HepG2 (cell line): ENCODE results near the gene RNF133. TPM values are rescaled to one million over a fixed set of nuclear protein-coding genes. Genes with fewer than 3 reads are reported as not detected.

Experiments
- ATAC-seq: fragments of 200-7000 bp; cut with Tn5 transposase; 3 replicates; pipeline ENCODE4 v1.9.1; 2020; ENCODE audit warnings: mild to moderate bottlenecking, moderate library complexity
- BruUV-seq: library from RNA; stranded (reverse); fragments of 400-500 nt; replicated peaks from 2 replicates; lab custom pipeline; 2021; lab: Mats Ljungman, UMichigan
- CTCF ChIA-PET: fragments of 300-600 bp; formaldehyde crosslinking; extraction: SDS; loops from one replicate; lab custom pipeline; 2021; ENCODE audit warnings: low total read pairs, inconsistent platforms, low intra/inter-chr PET ratio; lab: Yijun Ruan, JAX
- POLR2A ChIA-PET: fragments of 350-600 bp; sonication (Branson Sonifier 250); formaldehyde crosslinking; loops from one replicate; lab custom pipeline; 2020; ENCODE audit warnings: antibody characterized with exemption, inconsistent platforms; lab: Yijun Ruan, JAX
- DNase-seq: peaks from one replicate; pipeline ENCODE4 v3.0.0-alpha.2; 2015; ENCODE audit warnings: low spot score
- FAIRE-seq: peaks from 3 replicates; lab custom pipeline; 2011; peaks lifted over from hg19 to GRCh38; lab: Jason Lieb, UNC
- H2AFZ ChIP-seq: one replicate; pipeline ENCODE4 v1.6.1; 2011; ENCODE audit warnings: low read length, inconsistent platforms
- H3K27ac ChIP-seq: fragments of 300-600 bp; 3 replicates; pipeline ENCODE4 v1.8.0; 2011; ENCODE audit warnings: mixed run types, mild to moderate bottlenecking, mixed read lengths, low read length, inconsistent platforms; ENCODE audit not compliant: insufficient read depth; ENCODE audit errors: extremely low read length
- H3K27me3 ChIP-seq, 2 experiments: fragments of 200-600 bp in 1 of 2; 2 replicates in 1 of 2; 3 replicates in 1 of 2; pipeline versions ENCODE4 v1.6.0 to v1.8.0; 2011; ENCODE audit warnings: low read length in 2 of 2, mild to moderate bottlenecking in 2 of 2, moderate library complexity in 2 of 2, inconsistent platforms in 1 of 2; ENCODE audit not compliant: insufficient read depth in 2 of 2, control insufficient read depth in 1 of 2
- H3K36me3 ChIP-seq, 2 experiments: fragments of 200-600 bp in 1 of 2; replicated peaks in 1 of 2; 2 replicates in 1 of 2; 3 replicates in 1 of 2; pipeline versions ENCODE4 v1.5.1 to v1.8.0; 2011; ENCODE audit warnings: low read length in 2 of 2, inconsistent platforms in 1 of 2; ENCODE audit not compliant: insufficient read depth in 2 of 2, control insufficient read depth in 1 of 2
- H3K4me1 ChIP-seq: 2 replicates; pipeline ENCODE4 v1.5.1; 2012; ENCODE audit warnings: low read length, inconsistent platforms; ENCODE audit not compliant: insufficient read depth
- H3K4me2 ChIP-seq: 2 replicates; pipeline ENCODE4 v1.6.0; 2011; ENCODE audit warnings: low read depth, low read length, inconsistent platforms
- H3K4me3 ChIP-seq, 3 experiments: fragments of 200-600 bp in 1 of 3; sonication (generic), shearing (Covaris generic) in 1 of 3; replicated peaks in 1 of 3; 2 replicates each; pipeline ENCODE4 v1.5.1; 2011 to 2016; ENCODE audit warnings: low read length in 3 of 3, inconsistent platforms in 2 of 3, low read depth in 2 of 3, mild to moderate bottlenecking in 2 of 3, control low read depth in 1 of 3, mixed read lengths in 1 of 3; ENCODE audit not compliant: insufficient read depth in 1 of 3
- H3K79me2 ChIP-seq: one replicate; pipeline ENCODE4 v1.6.1; 2011; ENCODE audit warnings: low read length, inconsistent platforms; ENCODE audit not compliant: insufficient read depth
- H3K9ac ChIP-seq: 2 replicates; pipeline ENCODE4 v1.6.0; 2011; ENCODE audit warnings: mild to moderate bottlenecking, low read depth, low read length, inconsistent platforms; ENCODE audit not compliant: insufficient read depth
- H3K9me3 ChIP-seq: 2 replicates; pipeline ENCODE4 v1.5.1; 2012; ENCODE audit warnings: mild to moderate bottlenecking, low read length
- H4K20me1 ChIP-seq: 2 replicates; pipeline ENCODE4 v1.6.0; 2011; ENCODE audit warnings: inconsistent platforms, mild to moderate bottlenecking, low read length, moderate library complexity; ENCODE audit not compliant: insufficient read depth
- CC2D1A ChIP-seq: sonication (generic); formaldehyde crosslinking; IDR thresholded peaks from 2 replicates; pipeline ENCODE4 v1.8.1; 2023; ENCODE audit warnings: mild to moderate bottlenecking, missing genetic modification reagents
- FOXO4 ChIP-seq: sonication (generic); formaldehyde crosslinking; conservative IDR thresholded peaks from 2 replicates; pipeline ENCODE4 v1.8.1; 2023; ENCODE audit warnings: missing genetic modification reagents
- SMAD1 ChIP-seq: sonication (generic); formaldehyde crosslinking; IDR thresholded peaks from 2 replicates; pipeline ENCODE4 v1.4.0; 2020; ENCODE audit warnings: missing genetic modification reagents, low read depth, mild to moderate bottlenecking, borderline replicate concordance
- SMC3 ChIP-seq: IDR thresholded peaks from 2 replicates; pipeline ENCODE4 v1.6.1; 2011; ENCODE audit warnings: low read length, improper control_type of control experiment
- SMYD3 ChIP-seq: sonication (generic); formaldehyde crosslinking; IDR thresholded peaks from 2 replicates; pipeline ENCODE4 v1.8.1; 2023; ENCODE audit warnings: mild to moderate bottlenecking, missing genetic modification reagents
- SNAPC2 ChIP-seq: sonication (generic); formaldehyde crosslinking; IDR thresholded peaks from 2 replicates; pipeline ENCODE4 v1.8.1; 2022; ENCODE audit warnings: mild to moderate bottlenecking, missing genetic modification reagents
- STAG1 ChIP-seq: sonication (generic); formaldehyde crosslinking; IDR thresholded peaks from 2 replicates; pipeline ENCODE4 v1.4.0; 2020; ENCODE audit warnings: missing genetic modification reagents
- ZNF101 ChIP-seq: sonication (generic); formaldehyde crosslinking; IDR thresholded peaks from 2 replicates; pipeline ENCODE4 v1.4.0; 2020; ENCODE audit warnings: mild to moderate bottlenecking, low read depth, missing genetic modification reagents, borderline replicate concordance
- ZNF234 ChIP-seq: sonication (generic); formaldehyde crosslinking; conservative IDR thresholded peaks from 2 replicates; pipeline ENCODE4 v1.5.1; 2020; ENCODE audit warnings: mild to moderate bottlenecking, missing genetic modification reagents
- ZNF530 ChIP-seq: sonication (generic); formaldehyde crosslinking; IDR thresholded peaks from 2 replicates; pipeline ENCODE4 v1.5.0; 2020; ENCODE audit warnings: low read depth, mild to moderate bottlenecking, missing genetic modification reagents
- ZNF674 ChIP-seq: sonication (generic); formaldehyde crosslinking; IDR thresholded peaks from 2 replicates; pipeline ENCODE4 v1.5.0; 2020; ENCODE audit warnings: low read depth, mild to moderate bottlenecking, missing genetic modification reagents
- ZNF737 ChIP-seq: sonication (generic); formaldehyde crosslinking; IDR thresholded peaks from 2 replicates; pipeline ENCODE4 v1.5.0; 2020; ENCODE audit warnings: missing genetic modification reagents, mild to moderate bottlenecking, borderline replicate concordance
- ZNF891 ChIP-seq: sonication (generic); formaldehyde crosslinking; IDR thresholded peaks from 2 replicates; pipeline ENCODE4 v1.5.0; 2020; ENCODE audit warnings: mild to moderate bottlenecking, missing genetic modification reagents
- ZUFSP ChIP-seq: sonication (generic); formaldehyde crosslinking; IDR thresholded peaks from 2 replicates; pipeline ENCODE4 v1.9.0; 2021; ENCODE audit warnings: missing genetic modification reagents, mild to moderate bottlenecking, borderline replicate concordance
- WGBS: methylation state at CpG from one replicate; pipeline ENCODE4 v1.1.6; 2017; ENCODE audit warnings: low lambda C conversion rate; 5-methylcytosine and 5-hydroxymethylcytosine counted together
- in situ Hi-C: cut with HindIII; loops from 2 replicates; pipeline ENCODE4 v1.10.0; 2017; ENCODE audit warnings: low pct_unique_long_range_greater_than_20kb; ENCODE audit not compliant: extremely low pct_ligation_motif_present
- intact Hi-C: fragments of 100-400 bp; cut with micrococcal nuclease; formaldehyde crosslinking; loops from one replicate; pipeline ENCODE4 v1.10.0; 2022; ENCODE audit not compliant: unreplicated experiment
- polyA plus RNA-seq, 8 experiments: library from polyadenylated mRNA; depleted of rRNA in 3 of 8; stranded (reverse) in 7 of 8; unstranded in 1 of 8; fragments of >200 nt; fragmentation: Illumina TruSeq in 4 of 8; extraction: Trizol in 4 of 8; gene quantifications; 2 replicates each; pipeline versions ENCODE4 v1.2.1 to v1.2.3, GENCODE V29; 2011 to 2016; ENCODE audit warnings: low read depth in 4 of 8, missing spikeins in 1 of 8, mixed read lengths in 1 of 8; ENCODE audit not compliant: insufficient read depth in 1 of 8
- total RNA-seq, 5 experiments: library from RNA; depleted of rRNA; stranded (reverse); fragments of >200 nt; fragmentation: Illumina TruSeq; extraction: Trizol; gene quantifications; 2 replicates each; pipeline ENCODE4 v1.2.3, GENCODE V29; 2016; ENCODE audit warnings: low read depth in 1 of 5
- TF ChIP-seq, protein P1 (sequence below): sonication (generic); formaldehyde crosslinking; IDR thresholded peaks from 2 replicates; pipeline ENCODE4 v1.4.0; 2020; ENCODE audit warnings: mild to moderate bottlenecking, missing genetic modification reagents
- TF ChIP-seq, protein P2 (sequence below): sonication (generic); formaldehyde crosslinking; IDR thresholded peaks from 2 replicates; pipeline ENCODE4 v1.4.0; 2020; ENCODE audit warnings: missing genetic modification reagents
- TF ChIP-seq, protein P3 (sequence below): sonication (generic); formaldehyde crosslinking; IDR thresholded peaks from 2 replicates; pipeline ENCODE4 v1.4.0; 2020; ENCODE audit warnings: missing genetic modification reagents, borderline replicate concordance

The RNF133 gene
- total and polyA plus RNA-seq, 2 of the 13 experiments (the other 11 are each of a cell fraction or from before 2014, with no cell fraction given): 0.13 to 1.00 TPM

- H3K4me2 ChIP-seq: no peak overlapping the region
- BruUV-seq: no TSS peak
- no peak for FAIRE-seq
- ATAC-seq: no peak
- H2AFZ ChIP-seq: no peak overlapping the region
- H3K27me3 ChIP-seq: no peaks in the 10 kb centered on the region
- ChIA-PET POLR2A (no interaction called here), CTCF (no interaction called here)
- in situ Hi-C loops: no loop called here
- intact Hi-C loops: no loop called here
- H3K27ac ChIP-seq: no peak overlapping the region
- H3K4me1 ChIP-seq: peaks cover 35% of the 10 kb centered on the region
- H3K9me3 ChIP-seq: no peaks in the 10 kb centered on the region
- DNase-seq: no peak
- H3K4me3 ChIP-seq: no peak overlapping the region
- H3K36me3 ChIP-seq: no peaks in the 10 kb centered on the region
- H3K79me2 ChIP-seq: no peaks in the 10 kb centered on the region
- WGBS: 98% methylated on average over 5 of the region's 7 CpGs
- no peak overlapping the region for H3K9ac ChIP-seq
- H4K20me1 ChIP-seq: no peaks in the 10 kb centered on the region
- TF ChIP-seq SMYD3 (CRISPR knock-in tag) (no peak), ZNF674 (CRISPR knock-in tag) (no peak), SNAPC2 (CRISPR knock-in tag) (no peak), ZNF891 (CRISPR knock-in tag) (no peak), STAG1 (CRISPR knock-in tag) (no peak), FOXO4 (CRISPR knock-in tag) (no peak), ZNF737 (CRISPR knock-in tag) (no peak), ZUFSP (CRISPR knock-in tag) (no peak), CC2D1A (no peak), SMAD1 (CRISPR knock-in tag) (no peak), ZNF234 (CRISPR knock-in tag) (no peak), ZNF530 (CRISPR knock-in tag) (no peak), SMC3 (no peak), ZNF101 (CRISPR knock-in tag) (no peak)
- TF ChIP-seq, protein P1, sequence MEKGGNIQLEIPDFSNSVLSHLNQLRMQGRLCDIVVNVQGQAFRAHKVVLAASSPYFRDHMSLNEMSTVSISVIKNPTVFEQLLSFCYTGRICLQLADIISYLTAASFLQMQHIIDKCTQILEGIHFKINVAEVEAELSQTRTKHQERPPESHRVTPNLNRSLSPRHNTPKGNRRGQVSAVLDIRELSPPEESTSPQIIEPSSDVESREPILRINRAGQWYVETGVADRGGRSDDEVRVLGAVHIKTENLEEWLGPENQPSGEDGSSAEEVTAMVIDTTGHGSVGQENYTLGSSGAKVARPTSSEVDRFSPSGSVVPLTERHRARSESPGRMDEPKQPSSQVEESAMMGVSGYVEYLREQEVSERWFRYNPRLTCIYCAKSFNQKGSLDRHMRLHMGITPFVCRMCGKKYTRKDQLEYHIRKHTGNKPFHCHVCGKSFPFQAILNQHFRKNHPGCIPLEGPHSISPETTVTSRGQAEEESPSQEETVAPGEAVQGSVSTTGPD (CRISPR knock-in tag): no peak
- TF ChIP-seq, protein P2, sequence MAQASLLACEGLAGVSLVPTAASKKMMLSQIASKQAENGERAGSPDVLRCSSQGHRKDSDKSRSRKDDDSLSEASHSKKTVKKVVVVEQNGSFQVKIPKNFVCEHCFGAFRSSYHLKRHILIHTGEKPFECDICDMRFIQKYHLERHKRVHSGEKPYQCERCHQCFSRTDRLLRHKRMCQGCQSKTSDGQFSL (CRISPR knock-in tag): no peak
- TF ChIP-seq, protein P3, sequence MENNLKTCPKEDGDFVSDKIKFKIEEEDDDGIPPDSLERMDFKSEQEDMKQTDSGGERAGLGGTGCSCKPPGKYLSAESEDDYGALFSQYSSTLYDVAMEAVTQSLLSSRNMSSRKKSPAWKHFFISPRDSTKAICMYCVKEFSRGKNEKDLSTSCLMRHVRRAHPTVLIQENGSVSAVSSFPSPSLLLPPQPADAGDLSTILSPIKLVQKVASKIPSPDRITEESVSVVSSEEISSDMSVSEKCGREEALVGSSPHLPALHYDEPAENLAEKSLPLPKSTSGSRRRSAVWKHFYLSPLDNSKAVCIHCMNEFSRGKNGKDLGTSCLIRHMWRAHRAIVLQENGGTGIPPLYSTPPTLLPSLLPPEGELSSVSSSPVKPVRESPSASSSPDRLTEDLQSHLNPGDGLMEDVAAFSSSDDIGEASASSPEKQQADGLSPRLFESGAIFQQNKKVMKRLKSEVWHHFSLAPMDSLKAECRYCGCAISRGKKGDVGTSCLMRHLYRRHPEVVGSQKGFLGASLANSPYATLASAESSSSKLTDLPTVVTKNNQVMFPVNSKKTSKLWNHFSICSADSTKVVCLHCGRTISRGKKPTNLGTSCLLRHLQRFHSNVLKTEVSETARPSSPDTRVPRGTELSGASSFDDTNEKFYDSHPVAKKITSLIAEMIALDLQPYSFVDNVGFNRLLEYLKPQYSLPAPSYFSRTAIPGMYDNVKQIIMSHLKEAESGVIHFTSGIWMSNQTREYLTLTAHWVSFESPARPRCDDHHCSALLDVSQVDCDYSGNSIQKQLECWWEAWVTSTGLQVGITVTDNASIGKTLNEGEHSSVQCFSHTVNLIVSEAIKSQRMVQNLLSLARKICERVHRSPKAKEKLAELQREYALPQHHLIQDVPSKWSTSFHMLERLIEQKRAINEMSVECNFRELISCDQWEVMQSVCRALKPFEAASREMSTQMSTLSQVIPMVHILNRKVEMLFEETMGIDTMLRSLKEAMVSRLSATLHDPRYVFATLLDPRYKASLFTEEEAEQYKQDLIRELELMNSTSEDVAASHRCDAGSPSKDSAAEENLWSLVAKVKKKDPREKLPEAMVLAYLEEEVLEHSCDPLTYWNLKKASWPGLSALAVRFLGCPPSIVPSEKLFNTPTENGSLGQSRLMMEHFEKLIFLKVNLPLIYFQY (CRISPR knock-in tag): no peak
Measured at GRCh38 chr7:122675011-122675410, 23.9 kb downstream of the RNF133 start.
